T-helper 9 cell (primary cell): ENCODE results near the gene NOX1.

Experiments
- DNase-seq: peaks from one replicate; pipeline ENCODE4 v3.0.0-alpha.2; 2020
- total RNA-seq, 2 donors: gene quantifications; one replicate each; lab custom pipeline; 2026; lab: John Stamatoyannopoulos, UW

The NOX1 gene
- 0 reads per million in 2 donors for total RNA-seq

DNA sequence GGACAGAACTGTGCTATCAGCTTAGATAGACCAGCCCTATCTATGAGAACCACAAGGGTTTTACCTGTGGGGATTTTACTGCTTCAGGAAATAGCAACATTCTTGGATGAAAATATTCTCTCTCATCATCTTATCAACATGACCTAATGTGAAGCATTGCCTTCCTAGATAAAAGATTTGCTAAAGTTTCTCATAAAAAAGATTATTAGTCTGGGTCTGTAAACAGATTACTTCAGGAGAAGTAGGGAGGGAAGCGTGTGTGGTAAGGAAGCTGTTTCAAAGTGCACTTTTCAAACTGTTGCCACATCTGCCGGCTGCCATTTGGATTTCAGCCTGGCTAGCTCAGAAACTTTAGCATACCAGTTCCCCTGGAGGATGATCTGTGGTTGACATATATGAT is at the start of gene NOX1:
NOX1 (minus strand) TSS at position 35 of the 400 bp plus-strand sequence. CDS start 220 bp downstream, outside the sequence.
- no peak for DNase-seq

DNA sequence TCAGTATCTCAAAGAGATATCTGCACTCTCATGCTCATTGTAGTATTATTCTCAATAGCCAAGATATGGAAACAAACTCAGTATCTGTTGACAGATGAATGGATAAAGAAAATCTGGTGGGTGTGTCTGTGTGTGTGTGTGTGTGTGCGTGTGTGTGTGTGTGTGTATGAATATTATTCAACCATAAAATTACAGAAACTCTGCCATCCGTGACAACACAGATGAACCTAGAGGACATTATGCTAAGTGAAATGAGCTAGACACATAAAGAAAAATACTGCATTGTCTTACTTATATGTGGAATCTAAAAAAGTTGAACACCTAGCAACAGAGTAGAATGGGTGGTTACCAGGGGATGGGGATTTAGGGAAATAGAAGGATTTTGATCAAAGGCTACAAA is 41.4 kb upstream of the NOX1 start:
- DNase-seq, result no peak

GRCh38 chrX:100913111-100913510 is 39.0 kb upstream of the NOX1 start:
- no peak for DNase-seq

GRCh38 chrX:100911731-100912130 is 37.6 kb upstream of the NOX1 start:
- no peak for DNase-seq

GRCh38 chrX:100905620-100906019 is 31.5 kb upstream of the NOX1 start:
- no peak for DNase-seq

- DNase-seq, result no peak
These were observed 30.3 kb upstream of the NOX1 start for GRCh38 chrX:100904433-100904832.

GRCh38 chrX:100895365-100896075 is 21.4 kb upstream of the NOX1 start:
- DNase-seq, result no peak

- no peak for DNase-seq
These were observed 9.5 kb upstream of the NOX1 start for GRCh38 chrX:100883654-100884053.

DNA sequence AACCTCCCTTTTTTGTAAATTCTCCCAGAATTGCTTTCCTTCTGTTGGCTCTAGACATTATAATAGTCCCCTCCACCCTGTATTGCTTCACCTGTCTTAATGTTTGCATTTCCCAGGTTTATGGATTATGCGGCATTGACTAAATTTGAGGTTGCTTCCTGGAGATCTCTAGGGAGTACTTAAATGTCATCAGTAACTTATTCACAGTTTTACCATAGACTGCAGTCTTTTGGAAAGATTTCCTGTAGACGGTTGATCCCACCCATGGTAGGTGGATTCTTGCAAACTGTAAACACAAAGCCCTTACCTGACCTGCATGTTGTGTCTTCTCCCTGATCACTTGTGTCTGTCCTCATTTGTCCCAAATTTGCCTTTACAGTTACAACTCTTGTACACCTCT is 6.2 kb upstream of the NOX1 start:
- no peak for DNase-seq

DNA sequence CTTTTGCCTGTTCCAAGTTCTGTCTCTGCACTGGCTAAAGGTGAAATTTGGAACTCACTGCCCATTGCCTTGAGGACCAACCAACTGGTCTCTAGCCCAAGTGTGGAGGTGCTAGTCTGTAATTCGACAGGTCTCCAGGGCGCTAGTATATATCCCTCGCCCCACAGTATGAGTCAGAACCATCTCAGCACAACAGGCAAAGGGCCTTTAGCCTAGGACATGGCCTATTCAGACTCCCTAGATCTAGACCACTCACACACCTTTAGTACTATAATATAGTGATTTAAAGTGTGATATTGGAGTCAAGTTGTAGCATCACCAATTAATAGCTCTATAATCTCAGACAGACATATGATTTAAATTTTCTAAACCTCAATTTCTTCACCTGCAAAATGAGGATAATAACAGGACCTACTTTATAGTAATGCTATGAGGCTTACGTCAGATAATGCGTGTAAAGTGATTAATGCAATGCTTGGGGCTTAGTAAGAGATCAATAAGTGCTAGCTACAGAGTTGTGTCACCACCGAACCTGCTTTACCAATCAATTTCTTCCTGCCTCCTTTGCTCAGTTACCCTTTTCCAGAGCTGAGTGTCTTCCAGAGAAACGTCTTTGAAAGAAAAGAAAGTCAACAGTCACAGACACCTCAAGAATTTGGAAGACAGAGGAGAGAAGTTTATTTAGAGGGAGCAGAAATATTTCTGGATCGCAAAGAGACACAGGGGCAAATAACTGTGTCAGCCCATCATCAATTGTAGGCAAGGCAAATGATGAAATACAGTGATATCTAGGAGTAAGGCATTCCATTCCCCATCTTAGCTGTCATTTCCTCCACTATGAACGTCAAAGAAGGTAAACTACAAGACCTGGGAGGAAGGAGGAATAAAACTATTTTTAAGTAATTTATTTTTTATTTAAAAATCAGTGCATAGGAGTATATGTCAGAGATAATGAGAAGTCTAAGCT is 2.3 kb downstream of the NOX1 start:
- no peak for DNase-seq

DNA sequence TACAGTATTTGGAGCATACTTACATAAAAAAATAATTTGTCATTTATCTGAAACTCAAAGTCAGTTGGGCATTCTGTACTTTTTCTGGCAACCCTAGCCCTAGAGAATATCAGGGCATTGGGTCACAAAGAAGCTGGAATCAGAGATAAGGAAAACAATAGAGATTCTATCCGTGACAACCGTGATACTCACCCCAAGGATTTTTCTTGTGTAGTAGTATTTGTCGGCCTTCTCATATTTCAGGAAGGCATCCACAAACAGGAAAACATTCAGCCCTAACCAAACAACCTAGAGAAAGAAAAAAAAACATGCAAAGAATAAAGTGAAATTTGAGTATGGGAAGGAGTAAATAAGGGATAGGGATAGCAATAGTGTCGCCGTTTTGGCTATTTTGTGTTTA is 3.6 kb downstream of the NOX1 start:
- no peak for DNase-seq

DNA sequence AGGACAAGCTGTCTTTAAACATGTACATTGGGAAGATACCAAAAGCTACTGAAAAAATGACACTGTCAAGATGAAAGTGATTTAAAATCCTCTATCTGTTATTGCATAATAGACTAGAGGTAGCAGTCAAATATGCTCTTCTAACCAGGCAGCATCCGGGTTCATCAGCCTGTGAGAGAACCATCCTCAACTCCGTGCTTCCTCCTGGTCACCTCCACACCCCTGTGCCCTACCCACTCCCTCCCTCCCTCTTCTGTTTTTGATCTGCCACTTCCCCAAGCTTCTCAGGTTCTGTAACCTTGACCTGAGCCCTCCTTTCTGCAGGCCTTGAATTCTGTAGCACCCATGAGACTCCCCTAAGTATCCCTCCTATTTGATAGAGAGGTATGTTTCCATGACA is 5.9 kb downstream of the NOX1 start:
- no peak for DNase-seq

- DNase-seq, result no peak
These were observed 9.3 kb downstream of the NOX1 start for GRCh38 chrX:100864657-100865391.

DNA sequence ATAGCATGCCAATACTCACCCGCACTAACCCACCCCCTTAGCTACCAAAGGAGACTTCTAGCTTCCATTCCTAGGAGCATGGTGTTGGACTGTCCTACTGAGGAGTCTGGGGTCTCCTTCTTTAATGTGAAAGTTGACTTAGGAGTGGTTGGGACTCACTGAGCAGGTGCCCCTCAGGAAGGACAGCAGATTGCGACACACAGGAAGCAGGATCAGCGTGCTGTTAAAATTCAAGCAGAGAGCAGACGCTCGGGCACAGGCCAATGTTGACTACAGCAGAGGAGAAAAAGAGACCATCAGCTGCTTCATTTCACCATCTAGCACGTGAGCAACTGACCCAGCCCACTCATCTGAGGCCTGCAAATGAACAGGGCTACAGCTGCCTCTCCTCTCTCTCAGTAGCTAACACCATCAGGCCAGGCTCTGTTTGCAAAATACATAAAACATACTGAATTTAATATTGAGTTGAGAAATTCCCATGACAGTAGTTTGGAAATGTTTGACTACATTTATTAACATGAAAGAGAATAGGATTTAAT is 10.8 kb downstream of the NOX1 start:
- DNase-seq, result no peak

DNA sequence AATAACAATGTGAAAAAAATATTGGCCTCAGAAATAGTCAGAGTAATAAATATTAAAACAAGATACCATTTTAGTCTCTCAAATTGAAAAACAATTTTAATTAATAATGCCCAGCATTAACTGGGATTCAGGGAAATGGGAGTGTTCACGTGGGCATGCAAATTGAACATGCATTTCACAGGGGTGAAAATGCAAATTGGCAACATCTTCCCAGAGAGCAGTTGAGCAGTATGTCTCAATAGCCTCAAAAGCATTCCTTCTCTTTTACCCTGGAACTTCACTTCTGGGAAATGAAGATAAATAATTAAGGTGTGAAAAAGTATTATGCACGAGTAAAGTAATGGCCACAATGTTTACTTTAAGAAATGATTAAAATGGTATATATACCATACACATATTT is 21.3 kb downstream of the NOX1 start:
- no peak for DNase-seq

GRCh38 chrX:100850317-100850716 is 23.8 kb downstream of the NOX1 start:
- DNase-seq, result no peak

DNA sequence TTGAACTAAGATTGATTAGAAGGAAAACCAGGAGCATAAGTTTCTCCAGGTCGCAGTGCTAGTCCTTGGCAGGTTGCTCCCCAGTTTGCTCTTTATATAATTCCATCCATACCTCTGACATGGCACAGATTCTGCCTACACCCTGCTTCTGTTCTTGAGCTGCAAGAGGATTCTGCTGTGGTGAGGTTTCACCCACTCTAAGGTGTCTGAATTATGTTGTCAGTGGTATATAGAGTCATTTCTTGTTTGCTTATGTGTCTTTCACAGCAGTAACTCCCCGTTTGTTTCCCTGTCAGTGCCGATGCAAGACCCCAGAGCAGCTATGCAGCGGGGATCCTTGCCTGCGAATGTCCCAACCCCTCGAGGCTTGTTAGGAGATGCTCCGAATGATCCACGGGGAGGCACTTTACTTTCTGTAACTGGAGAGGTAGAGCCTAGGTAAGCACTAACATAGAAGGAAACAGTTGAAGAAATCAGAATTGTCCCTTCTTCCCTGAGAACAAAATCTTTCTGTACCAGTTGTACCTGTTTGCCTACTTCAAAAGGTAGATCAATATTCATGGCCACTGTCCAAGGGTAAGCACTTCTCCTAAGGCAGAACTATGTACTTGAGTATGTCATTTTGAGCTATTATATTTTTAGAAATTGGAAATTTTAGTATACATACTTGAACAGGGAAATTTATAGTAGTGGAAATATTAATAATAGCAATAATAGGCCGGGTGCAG is 42.8 kb downstream of the NOX1 start:
- no peak for DNase-seq

- DNase-seq, result no peak
These were observed 43.6 kb downstream of the NOX1 start for GRCh38 chrX:100830547-100830946.

GRCh38 chrX:100830143-100830542 is 44.0 kb downstream of the NOX1 start:
- no peak for DNase-seq

DNA sequence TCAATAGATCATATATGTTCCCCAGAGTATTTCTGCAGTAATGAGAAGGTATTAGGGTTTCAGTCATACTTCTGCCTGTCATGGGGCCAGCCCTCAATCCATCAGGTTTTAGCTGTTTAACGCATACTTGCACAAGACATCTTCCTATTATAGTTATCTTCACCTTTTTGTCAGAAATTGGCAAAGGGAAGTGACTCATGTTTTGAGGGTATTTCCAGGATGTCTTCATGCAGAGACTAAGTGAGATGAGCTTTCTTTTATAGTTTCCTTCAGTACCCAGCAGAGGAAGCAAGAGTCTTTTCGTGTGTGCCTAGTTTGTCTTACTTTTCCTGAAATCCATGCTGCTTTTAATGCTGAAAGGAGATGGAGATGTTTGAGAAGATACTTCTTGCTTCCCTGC is 44.4 kb downstream of the NOX1 start:
- no peak for DNase-seq

GRCh38 chrX:100819837-100820666 is 54.1 kb downstream of the NOX1 start, which contains the start of gene CSTF2:
Gene CSTF2 (plus strand): TSS chrX:100820391. CDS start chrX:100820417, 26 bp downstream.
- peak; percentile 60 for DNase-seq
